ENCODE results near the gene PGM1. TPM values are rescaled to one million over a fixed set of nuclear protein-coding genes. Genes with fewer than 3 reads are reported as not detected.

PGM1 gene
- total RNA-seq, 1 donor from 2014 or later: 36.9 TPM

Other genes with a start within 250 kb of the PGM1 start
- 7.8 and 7.9 TPM in 2 replicates for gene ALG6, start 225.8 kb upstream of the PGM1 start, total RNA-seq
- gene ITGB3BP, start 70.2 kb upstream of the PGM1 start, total RNA-seq: 13.6 and 15.6 TPM in 2 replicates
- gene EFCAB7, start 69.9 kb upstream of the PGM1 start, total RNA-seq: 3.7 and 4.0 TPM in 2 replicates
- gene ROR1, start 180.6 kb downstream of the PGM1 start, total RNA-seq: 38.3 and 40.5 TPM in 2 replicates